ENCODE measurements around the gene CHIC1. TPM values are rescaled to one million over a fixed set of nuclear protein-coding genes. Genes with fewer than 3 reads are reported as not detected.
"Not testable (repeated sequence)": the region's sequence is repeated elsewhere in the genome, so short reads cannot be mapped to it uniquely, and the experiment has no call there.

The CHIC1 gene
- total RNA-seq, 4 donors from 2014 or later, result 1.0 to 5.7 (median 2.4) TPM

DNA sequence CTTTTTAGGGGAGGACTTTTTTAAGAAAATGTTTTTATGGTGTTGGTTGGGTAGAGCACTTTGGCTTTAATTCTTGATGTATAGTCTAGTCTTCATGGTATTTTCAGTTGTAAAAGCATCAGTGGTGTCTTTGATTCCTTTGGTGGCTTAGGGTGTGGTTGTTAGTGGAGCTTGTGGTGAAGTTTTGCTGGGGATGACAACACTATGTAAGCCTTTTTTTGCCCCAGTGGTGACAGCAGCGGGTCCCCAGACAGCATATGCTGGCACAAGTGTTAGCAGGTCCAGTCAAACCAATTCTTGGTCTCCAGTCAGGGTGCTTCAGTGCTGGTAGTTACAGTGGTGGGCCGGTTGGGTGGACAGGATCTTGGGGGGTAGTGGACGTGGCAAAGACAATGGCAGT is 52.0 kb downstream of the CHIC1 start:
- H3K27ac ChIP-seq, result no peak overlapping the region
- WGBS, 2 donors, result no CpG with 5 or more reads among the region's 3 CpGs
- DNase-seq, result no peak
- H3K4me3 ChIP-seq, result no peak overlapping the region
- H3K36me3 ChIP-seq, result no peaks in the 10 kb centered on the region
- intact Hi-C loops (cut with DNase I), result no loop called here
- TF ChIP-seq, protein P1, sequence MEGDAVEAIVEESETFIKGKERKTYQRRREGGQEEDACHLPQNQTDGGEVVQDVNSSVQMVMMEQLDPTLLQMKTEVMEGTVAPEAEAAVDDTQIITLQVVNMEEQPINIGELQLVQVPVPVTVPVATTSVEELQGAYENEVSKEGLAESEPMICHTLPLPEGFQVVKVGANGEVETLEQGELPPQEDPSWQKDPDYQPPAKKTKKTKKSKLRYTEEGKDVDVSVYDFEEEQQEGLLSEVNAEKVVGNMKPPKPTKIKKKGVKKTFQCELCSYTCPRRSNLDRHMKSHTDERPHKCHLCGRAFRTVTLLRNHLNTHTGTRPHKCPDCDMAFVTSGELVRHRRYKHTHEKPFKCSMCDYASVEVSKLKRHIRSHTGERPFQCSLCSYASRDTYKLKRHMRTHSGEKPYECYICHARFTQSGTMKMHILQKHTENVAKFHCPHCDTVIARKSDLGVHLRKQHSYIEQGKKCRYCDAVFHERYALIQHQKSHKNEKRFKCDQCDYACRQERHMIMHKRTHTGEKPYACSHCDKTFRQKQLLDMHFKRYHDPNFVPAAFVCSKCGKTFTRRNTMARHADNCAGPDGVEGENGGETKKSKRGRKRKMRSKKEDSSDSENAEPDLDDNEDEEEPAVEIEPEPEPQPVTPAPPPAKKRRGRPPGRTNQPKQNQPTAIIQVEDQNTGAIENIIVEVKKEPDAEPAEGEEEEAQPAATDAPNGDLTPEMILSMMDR (IDR thresholded peaks at IDR 0.05), result no peak
- TF ChIP-seq POLR2A (IDR thresholded peaks at IDR 0.05), result no peak
- H3K4me1 ChIP-seq, result no peaks in the 10 kb centered on the region
- peaks cover 0 to 6% (median 0%) of the 10 kb centered on the region in 3 donors for H3K9me3 ChIP-seq
- H3K27me3 ChIP-seq, result no peaks in the 10 kb centered on the region

DNA sequence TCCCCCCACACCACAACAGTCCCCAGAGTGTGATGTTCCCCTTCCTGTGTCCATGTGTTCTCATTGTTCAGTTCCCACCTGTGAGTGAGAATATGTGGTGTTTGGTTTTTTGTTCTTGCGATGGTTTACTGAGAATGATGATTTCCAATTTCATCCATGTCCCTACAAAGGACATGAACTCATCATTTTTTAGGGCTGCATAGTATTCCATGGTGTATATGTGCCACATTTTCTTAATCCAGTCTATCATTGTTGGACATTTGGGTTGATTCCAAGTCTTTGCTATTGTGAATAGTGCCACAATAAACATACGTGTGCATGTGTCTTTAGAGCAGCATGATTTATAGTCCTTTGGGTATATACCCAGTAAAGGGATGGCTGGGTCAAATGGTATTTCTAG is 78.7 kb downstream of the CHIC1 start:
- intact Hi-C loops (cut with DNase I); H3K4me3 ChIP-seq; H3K4me1 ChIP-seq; DNase-seq; H3K36me3 ChIP-seq; H3K27me3 ChIP-seq; H3K27ac ChIP-seq: not testable (repeated sequence)
- 60% methylated on average over 1 of the region's 2 CpGs; no CpG with 5 or more reads in 1 of the 2 donors for WGBS, 2 donors
- H3K9me3 ChIP-seq, result peaks cover 0 to 31% (median 7%) of the 10 kb centered on the region in 3 donors

DNA sequence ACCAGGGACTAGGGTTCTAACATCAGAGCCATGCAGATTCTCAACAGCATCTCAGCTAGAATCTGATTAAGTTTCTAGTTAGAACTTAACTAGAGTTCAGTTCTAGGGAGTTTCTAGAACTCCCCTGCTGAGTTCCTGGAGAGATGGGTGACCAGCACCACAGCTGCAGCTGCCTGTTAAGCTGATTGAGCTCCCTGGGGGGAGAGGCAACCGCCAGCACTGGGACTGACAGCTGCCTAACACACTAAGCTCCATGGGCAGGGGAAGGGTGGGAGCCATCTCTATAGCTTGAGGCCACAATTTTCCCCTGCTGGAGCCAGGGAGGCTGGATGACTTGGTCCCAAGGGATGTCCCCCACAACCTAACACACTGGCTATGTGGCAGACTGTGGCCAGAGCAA is 84.2 kb downstream of the CHIC1 start:
- WGBS, 2 donors, result no CpG with 5 or more reads among the region's 1 CpG
- no peak overlapping the region for H3K27ac ChIP-seq
- H3K36me3 ChIP-seq, result no peaks in the 10 kb centered on the region
- TF ChIP-seq, protein P1 (IDR thresholded peaks at IDR 0.05), result no peak
- H3K4me1 ChIP-seq, result no peaks in the 10 kb centered on the region
- no peak overlapping the region for H3K4me3 ChIP-seq
- DNase-seq, result no peak
- H3K9me3 ChIP-seq, result peaks cover 0 to 16% (median 4%) of the 10 kb centered on the region in 3 donors
- H3K27me3 ChIP-seq, result no peaks in the 10 kb centered on the region
- intact Hi-C loops (cut with DNase I), result no loop called here

DNA sequence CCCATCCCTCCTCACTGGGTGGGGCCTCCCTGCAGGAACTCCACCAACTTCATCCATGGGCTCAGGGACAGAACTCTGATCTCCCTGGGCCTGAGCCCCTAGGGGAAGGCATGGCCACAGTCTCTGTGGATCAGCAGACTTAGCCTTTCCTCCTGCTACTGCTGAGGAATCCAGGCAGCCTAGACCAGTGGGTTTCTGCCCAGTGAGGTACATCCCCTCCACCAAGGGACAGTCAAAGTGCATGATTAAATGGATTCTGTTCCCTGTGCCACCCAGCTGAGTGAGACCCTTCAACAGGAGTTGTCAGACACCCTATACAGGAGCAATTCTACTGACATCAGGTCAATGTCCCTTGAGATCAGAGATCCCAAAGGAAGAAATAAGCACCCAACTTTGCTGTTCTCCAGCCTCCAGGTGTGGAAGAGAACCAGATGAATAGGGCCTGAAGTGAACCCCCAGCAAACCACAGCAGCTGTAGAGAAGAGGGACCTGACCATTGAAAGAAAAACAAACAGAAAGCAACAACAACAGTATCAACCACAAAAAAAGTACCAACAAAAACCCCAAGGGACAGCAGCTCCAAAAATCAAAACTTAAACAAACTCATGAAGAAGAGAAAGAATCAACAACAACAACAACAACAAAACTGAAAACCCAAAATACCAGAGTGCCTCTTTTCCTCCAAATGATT is 84.8 kb downstream of the CHIC1 start:
- TF ChIP-seq POLR2A (IDR thresholded peaks at IDR 0.05), result no peak
- TF ChIP-seq, protein P1 (IDR thresholded peaks at IDR 0.05), result no peak

DNA sequence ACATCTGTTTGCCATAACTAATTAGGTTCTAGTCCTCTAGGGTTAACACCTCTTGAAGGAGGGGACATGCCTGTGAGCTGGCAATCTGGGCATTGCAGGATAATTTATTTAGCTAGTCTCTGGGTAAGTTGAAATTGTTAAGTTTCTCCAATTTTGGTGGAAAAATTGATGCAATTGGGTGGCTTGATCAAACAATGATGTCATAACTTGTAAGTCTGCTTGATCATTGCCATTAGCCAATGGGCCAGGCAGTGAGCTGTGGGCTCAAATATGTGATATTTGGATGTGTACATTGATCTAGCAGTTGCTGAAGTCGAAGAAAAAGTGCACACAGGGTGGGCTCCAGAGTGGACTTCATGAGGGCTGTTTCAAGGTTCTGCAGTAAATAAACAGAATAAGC is 98.3 kb downstream of the CHIC1 start:
- DNase-seq; intact Hi-C loops (cut with DNase I); H3K4me3 ChIP-seq; H3K36me3 ChIP-seq; H3K4me1 ChIP-seq; H3K27me3 ChIP-seq; H3K27ac ChIP-seq: not testable (repeated sequence)
- peaks cover 0 to 13% (median 4%) of the 10 kb centered on the region in 3 donors for H3K9me3 ChIP-seq
- 50% methylated on average over 1 of the region's 1 CpG; no CpG with 5 or more reads in 1 of the 2 donors for WGBS, 2 donors

More for the DNA sequence above, 84.8 kb downstream of the CHIC1 start:
- Histone ChIP-seq H3K4me1 (no peaks in the 10 kb centered on the region), H3K27ac (no peak overlapping the region), H3K4me3 (no peak overlapping the region), H3K27me3 (no peaks in the 10 kb centered on the region), H3K36me3 (no peaks in the 10 kb centered on the region), H3K9me3 (peaks cover 0 to 16% (median 4%) of the 10 kb centered on the region in 3 donors)
- DNase-seq, result no peak
- intact Hi-C loops (cut with DNase I), result no loop called here

GRCh38 chrX:73668779-73669178 is 105.8 kb downstream of the CHIC1 start:
- H3K9me3 ChIP-seq, result peaks cover 0 to 9% (median 0%) of the 10 kb centered on the region in 3 donors
- H3K4me3 ChIP-seq, result no peak overlapping the region
- 20 to 61% methylated on average over 1 to 3 of the region's 5 CpGs for WGBS, 2 donors
- no peaks in the 10 kb centered on the region for H3K27me3 ChIP-seq
- TF ChIP-seq POLR2A (IDR thresholded peaks at IDR 0.05), result no peak
- TF ChIP-seq, protein P1 (IDR thresholded peaks at IDR 0.05), result no peak
- DNase-seq, result no peak
- H3K4me1 ChIP-seq, result no peaks in the 10 kb centered on the region
- H3K36me3 ChIP-seq, result no peaks in the 10 kb centered on the region
- intact Hi-C loops (cut with DNase I), result no loop called here
- H3K27ac ChIP-seq, result no peak overlapping the region

Measured in esophagus squamous epithelium (tissue), 5 donors.